Suprapubic skin (tissue), 4 donors: ENCODE results near the gene ZCCHC2. TPM values are rescaled to one million over a fixed set of nuclear protein-coding genes. Genes with fewer than 3 reads are reported as not detected.

Source experiments
- DNase-seq, 2 donors: peaks; one replicate each; pipeline ENCODE4 v3.0.0-alpha.2; 2019; ENCODE audit warnings: low spot score in 2 of 2
- H3K27ac ChIP-seq: fragments of 200-600 bp; sonication (generic); one replicate; pipeline ENCODE4 v1.5.1; 2019
- H3K27me3 ChIP-seq: fragments of 200-600 bp; sonication (generic); one replicate; pipeline ENCODE4 v1.5.1; 2019
- H3K36me3 ChIP-seq: fragments of 200-600 bp; sonication (generic); one replicate; pipeline ENCODE4 v1.5.1; 2019
- H3K4me1 ChIP-seq: fragments of 200-600 bp; sonication (generic); one replicate; pipeline ENCODE4 v1.5.1; 2019
- H3K4me3 ChIP-seq: fragments of 200-600 bp; sonication (generic); one replicate; pipeline ENCODE4 v1.5.1; 2019; ENCODE audit warnings: mild to moderate bottlenecking
- H3K9me3 ChIP-seq: fragments of 200-600 bp; sonication (generic); one replicate; pipeline ENCODE4 v1.5.1; 2019
- EP300 ChIP-seq: sonication (generic); formaldehyde crosslinking; IDR thresholded peaks from one replicate; pipeline ENCODE4 v1.6.1; 2017; ENCODE audit warnings: antibody characterized with exemption
- POLR2A ChIP-seq, 2 donors: fragments of 450-650 bp; IDR thresholded peaks; one replicate each; pipeline ENCODE4 v1.6.1; 2017; ENCODE audit warnings: antibody characterized with exemption in 2 of 2, mild to moderate bottlenecking in 2 of 2, moderate library complexity in 2 of 2
- POLR2AphosphoS5 ChIP-seq, 3 donors: sonication (generic); formaldehyde crosslinking; IDR thresholded peaks; one replicate each; pipeline ENCODE4 v1.6.1; 2017; ENCODE audit warnings: antibody characterized with exemption in 3 of 3
- WGBS: methylation state at CpG from one replicate; pipeline ENCODE4 v1.1.5; 2018; 5-methylcytosine and 5-hydroxymethylcytosine counted together
- total RNA-seq, 4 donors: library from RNA; depleted of rRNA; stranded (reverse); fragments of >200 nt; gene quantifications; one replicate each; pipeline ENCODE4 v1.1.0, GENCODE V29; 2016
- TF ChIP-seq, protein P1 (sequence below), 2 donors: fragments of 200-600 bp in 1 of 2; fragments of 450-650 bp in 1 of 2; sonication (generic) in 1 of 2; IDR thresholded peaks; one replicate each; pipeline ENCODE4 v1.5.1; 2016 to 2019; ENCODE audit warnings: antibody characterized with exemption in 2 of 2, mild to moderate bottlenecking in 1 of 2, moderate library complexity in 1 of 2

Gene ZCCHC2
- total RNA-seq, 4 donors from 2014 or later, result 22.7 to 43.5 (median 32.4) TPM

DNA sequence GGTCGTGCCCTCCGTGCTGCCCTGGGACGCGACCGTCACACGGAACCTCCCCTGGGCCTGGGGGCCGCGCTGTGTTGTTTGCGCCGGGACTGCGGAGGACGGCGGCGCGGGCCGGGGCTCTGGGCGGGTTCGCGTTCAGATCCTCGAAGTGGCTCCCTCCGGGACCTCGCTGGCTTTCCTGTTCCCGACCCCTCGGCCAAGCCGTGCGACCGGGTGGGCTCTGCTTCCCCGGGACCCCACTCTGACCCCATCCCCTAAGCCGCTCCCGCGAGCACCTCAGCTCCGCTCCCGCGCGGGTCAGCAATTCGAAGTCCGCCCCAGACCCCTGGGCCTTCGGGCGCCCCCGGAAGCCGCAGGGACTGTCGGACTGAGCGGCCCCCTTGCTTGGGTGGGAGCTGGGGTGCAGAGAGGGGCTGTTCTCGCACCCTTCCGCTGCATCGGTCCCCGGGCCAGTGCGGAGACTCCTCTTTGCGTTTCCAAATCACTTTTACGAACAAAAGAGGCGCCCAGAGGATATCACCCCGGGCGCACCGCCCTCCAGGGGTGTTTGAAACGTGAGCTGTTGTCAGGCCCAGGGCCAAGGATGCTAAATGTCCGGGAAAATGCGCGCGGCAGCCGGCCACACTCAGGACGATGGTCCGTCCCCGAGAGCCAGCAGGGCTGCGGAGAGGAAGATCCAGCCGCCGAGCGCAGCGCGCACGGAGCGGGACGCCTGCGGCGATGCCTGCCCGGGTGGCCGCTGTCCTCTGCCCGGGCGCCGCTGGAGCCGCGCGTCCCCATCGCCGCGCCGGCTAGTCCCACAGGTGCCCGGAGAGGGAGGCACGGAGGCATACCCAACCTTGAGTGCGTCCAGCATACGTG is 73.5 kb downstream of the ZCCHC2 start:
- Histone ChIP-seq H3K27ac (no peak overlapping the region), H3K9me3 (no peaks in the 10 kb centered on the region), H3K36me3 (no peaks in the 10 kb centered on the region), H3K27me3 (peaks cover 33% of the 10 kb centered on the region), H3K4me3 (peak overlapping the region; percentile 45), H3K4me1 (peaks cover 10% of the 10 kb centered on the region)
- TF ChIP-seq EP300, result no peak
- TF ChIP-seq, protein P1, sequence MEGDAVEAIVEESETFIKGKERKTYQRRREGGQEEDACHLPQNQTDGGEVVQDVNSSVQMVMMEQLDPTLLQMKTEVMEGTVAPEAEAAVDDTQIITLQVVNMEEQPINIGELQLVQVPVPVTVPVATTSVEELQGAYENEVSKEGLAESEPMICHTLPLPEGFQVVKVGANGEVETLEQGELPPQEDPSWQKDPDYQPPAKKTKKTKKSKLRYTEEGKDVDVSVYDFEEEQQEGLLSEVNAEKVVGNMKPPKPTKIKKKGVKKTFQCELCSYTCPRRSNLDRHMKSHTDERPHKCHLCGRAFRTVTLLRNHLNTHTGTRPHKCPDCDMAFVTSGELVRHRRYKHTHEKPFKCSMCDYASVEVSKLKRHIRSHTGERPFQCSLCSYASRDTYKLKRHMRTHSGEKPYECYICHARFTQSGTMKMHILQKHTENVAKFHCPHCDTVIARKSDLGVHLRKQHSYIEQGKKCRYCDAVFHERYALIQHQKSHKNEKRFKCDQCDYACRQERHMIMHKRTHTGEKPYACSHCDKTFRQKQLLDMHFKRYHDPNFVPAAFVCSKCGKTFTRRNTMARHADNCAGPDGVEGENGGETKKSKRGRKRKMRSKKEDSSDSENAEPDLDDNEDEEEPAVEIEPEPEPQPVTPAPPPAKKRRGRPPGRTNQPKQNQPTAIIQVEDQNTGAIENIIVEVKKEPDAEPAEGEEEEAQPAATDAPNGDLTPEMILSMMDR (IDR thresholded peaks at IDR 0.05), result no peak
- TF ChIP-seq POLR2AphosphoS5 (IDR thresholded peaks at IDR 0.05), result no peak
- no peak for TF ChIP-seq POLR2A (IDR thresholded peaks at IDR 0.05)
- no peak for DNase-seq
- WGBS, result 9% methylated on average over 25 of the region's 90 CpGs

DNA sequence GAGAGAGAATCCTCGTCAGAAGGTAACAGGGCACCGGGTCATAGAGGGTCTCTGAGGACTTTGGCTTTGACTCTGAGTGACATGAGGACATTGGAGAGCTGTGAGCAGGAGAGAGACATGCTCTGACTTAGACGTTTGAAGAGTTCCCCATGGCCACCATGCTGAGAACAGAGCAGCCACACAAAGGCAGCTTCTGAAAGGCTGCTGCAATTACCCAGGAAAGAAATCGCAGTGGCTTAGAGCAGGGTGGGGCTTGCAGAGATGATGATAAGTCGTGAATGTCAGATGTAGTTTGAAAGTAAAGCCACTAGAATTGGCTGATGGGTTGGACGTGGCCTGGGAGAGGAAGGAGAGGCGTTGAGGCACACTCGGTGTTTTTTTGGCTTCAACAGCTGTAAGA is 79.0 kb downstream of the ZCCHC2 start:
- TF ChIP-seq, protein P1 (IDR thresholded peaks at IDR 0.05), result no peak
- TF ChIP-seq POLR2AphosphoS5 (IDR thresholded peaks at IDR 0.05) (no peak), EP300 (no peak), POLR2A (IDR thresholded peaks at IDR 0.05) (no peak)
- peaks cover 18% of the 10 kb centered on the region for H3K27me3 ChIP-seq

DNA sequence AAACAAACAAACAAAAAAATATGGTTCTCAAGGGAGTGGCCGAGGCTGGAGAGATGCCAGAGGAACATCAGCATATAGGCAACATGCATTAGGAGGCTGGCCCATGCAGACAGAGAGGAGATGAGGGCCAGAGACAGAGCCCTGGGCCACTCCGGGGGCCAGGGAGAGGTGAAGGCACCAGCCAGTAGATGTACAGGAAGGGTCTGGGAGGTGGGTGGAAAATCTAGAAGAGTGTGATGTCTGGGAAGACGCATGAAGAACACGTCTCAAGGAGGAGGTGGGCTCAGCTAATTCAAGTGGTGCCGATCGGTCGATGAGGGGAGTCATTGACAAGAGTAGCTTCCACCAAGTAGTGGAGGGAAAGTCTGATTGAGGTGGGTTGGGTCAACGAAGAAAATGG is 79.9 kb downstream of the ZCCHC2 start:
- 93% methylated on average over 8 of the region's 8 CpGs for WGBS
- Histone ChIP-seq H3K36me3 (no peaks in the 10 kb centered on the region), H3K9me3 (no peaks in the 10 kb centered on the region), H3K4me1 (no peaks in the 10 kb centered on the region), H3K27me3 (peaks cover 10% of the 10 kb centered on the region), H3K4me3 (no peak overlapping the region), H3K27ac (no peak overlapping the region)
- DNase-seq, result peak in 1 of 2 donors; percentile 18
- no peak for TF ChIP-seq POLR2AphosphoS5 (IDR thresholded peaks at IDR 0.05)
- no peak for TF ChIP-seq POLR2A (IDR thresholded peaks at IDR 0.05)
- TF ChIP-seq, protein P1 (IDR thresholded peaks at IDR 0.05), result no peak
- no peak for TF ChIP-seq EP300

More for the DNA sequence above, 79.0 kb downstream of the ZCCHC2 start:
- Histone ChIP-seq H3K4me3 (no peak overlapping the region), H3K27ac (no peak overlapping the region), H3K9me3 (no peaks in the 10 kb centered on the region), H3K4me1 (peaks cover 1% of the 10 kb centered on the region), H3K36me3 (no peaks in the 10 kb centered on the region)
- WGBS, result 79% methylated on average over 8 of the region's 8 CpGs
- DNase-seq, result no peak

DNA sequence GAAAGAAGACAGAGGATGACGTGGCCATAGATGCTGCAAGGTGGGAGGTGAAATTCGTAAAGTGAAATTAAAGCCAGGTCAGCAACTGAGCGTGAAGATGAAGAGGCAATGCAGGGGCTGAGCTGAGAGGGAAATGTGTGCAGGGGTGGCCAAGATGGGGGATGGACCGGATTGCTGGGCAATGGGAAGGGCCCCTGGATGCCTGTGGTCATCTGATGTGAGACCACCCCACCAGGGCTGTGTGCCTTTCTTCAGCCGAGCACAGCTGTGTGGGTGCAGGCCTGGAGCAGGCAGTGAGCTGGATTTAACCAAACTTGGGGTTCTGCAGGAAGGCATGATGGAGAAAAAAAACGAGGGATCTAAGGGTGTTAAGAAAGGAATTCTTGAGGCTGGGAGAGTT is 80.4 kb downstream of the ZCCHC2 start:
- H3K4me3 ChIP-seq, result no peak overlapping the region
- no peaks in the 10 kb centered on the region for H3K4me1 ChIP-seq
- WGBS, result 91% methylated on average over 6 of the region's 6 CpGs
- H3K27ac ChIP-seq, result no peak overlapping the region
- H3K9me3 ChIP-seq, result no peaks in the 10 kb centered on the region
- peak in 1 of 2 donors; percentile 25 for DNase-seq
- H3K27me3 ChIP-seq, result peaks cover 5% of the 10 kb centered on the region
- H3K36me3 ChIP-seq, result no peaks in the 10 kb centered on the region
- TF ChIP-seq EP300, result no peak
- no peak for TF ChIP-seq POLR2A (IDR thresholded peaks at IDR 0.05)
- TF ChIP-seq, protein P1 (IDR thresholded peaks at IDR 0.05), result no peak
- TF ChIP-seq POLR2AphosphoS5 (IDR thresholded peaks at IDR 0.05), result no peak

DNA sequence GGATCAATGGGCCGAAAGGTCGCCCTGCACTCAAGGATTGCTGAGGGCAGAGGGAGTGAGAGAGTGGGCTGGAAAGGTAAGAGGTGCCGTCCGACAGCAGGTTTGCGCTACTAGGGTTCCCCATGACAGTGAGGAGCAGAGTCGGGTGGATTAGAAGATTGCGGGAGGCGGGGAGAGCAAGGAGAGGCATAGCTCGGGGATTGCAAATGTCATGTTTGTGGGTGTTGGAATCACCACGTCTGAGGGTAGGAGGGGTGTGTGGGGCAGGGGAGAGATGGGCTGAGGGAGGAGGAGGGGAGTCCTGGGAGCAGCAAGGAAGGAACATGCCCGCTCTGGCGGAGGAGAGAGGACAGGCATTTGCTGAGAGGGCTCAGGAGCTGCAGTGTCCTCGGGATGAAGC is 81.2 kb downstream of the ZCCHC2 start:
- DNase-seq, result peak in 1 of 2 donors; percentile 29
- Histone ChIP-seq H3K36me3 (no peaks in the 10 kb centered on the region), H3K9me3 (no peaks in the 10 kb centered on the region), H3K4me1 (no peaks in the 10 kb centered on the region), H3K27ac (no peak overlapping the region), H3K27me3 (peaks cover 2% of the 10 kb centered on the region), H3K4me3 (no peak overlapping the region)
- 84% methylated on average over 13 of the region's 13 CpGs for WGBS
- TF ChIP-seq POLR2A (IDR thresholded peaks at IDR 0.05) (no peak), POLR2AphosphoS5 (IDR thresholded peaks at IDR 0.05) (no peak), EP300 (no peak)
- TF ChIP-seq, protein P1 (IDR thresholded peaks at IDR 0.05), result no peak
